NT2/D1 (cell line): ENCODE measurements around the gene CACNA1D.

Source experiments
- SUZ12 ChIP-seq: IDR thresholded peaks from 2 replicates; pipeline ENCODE4 v1.6.1; 2011; ENCODE audit not compliant: insufficient read length, insufficient read depth; ENCODE audit errors: extremely low read depth
- YY1 ChIP-seq: IDR thresholded peaks from 2 replicates; pipeline ENCODE4 v1.6.1; 2011; ENCODE audit not compliant: insufficient read length, insufficient read depth

DNA sequence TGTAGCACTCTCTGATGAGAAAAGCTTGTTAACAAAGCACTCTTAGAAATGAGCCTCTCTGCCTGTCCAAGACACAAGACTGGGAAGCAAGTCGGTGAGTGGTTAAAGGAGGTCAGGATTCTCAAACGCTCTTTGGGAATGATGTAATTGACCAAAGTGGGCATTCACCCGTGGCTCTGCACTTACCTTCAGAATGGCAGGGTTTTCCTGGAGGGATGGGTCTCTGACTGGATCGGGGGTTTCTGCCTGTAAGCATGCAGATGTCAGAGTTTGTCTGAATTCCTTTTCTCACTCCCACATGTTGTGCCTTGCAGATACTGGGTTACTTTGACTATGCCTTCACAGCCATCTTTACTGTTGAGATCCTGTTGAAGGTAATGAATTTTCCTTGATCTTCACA is 245.6 kb downstream of the CACNA1D start:
- TF ChIP-seq YY1 (no peak), SUZ12 (no peak)
